NCI-H748 (cell line): ENCODE results near the gene IGSF9.
A peak's percentile ranks its signal among the peaks of the same experiment; 100 is the strongest.

ENCODE experiments used
- DNase-seq: peaks from one replicate; lab custom pipeline; 2025; ENCODE audit not compliant: unreplicated experiment; lab: John Stamatoyannopoulos, UW

Gene IGSF9

DNA sequence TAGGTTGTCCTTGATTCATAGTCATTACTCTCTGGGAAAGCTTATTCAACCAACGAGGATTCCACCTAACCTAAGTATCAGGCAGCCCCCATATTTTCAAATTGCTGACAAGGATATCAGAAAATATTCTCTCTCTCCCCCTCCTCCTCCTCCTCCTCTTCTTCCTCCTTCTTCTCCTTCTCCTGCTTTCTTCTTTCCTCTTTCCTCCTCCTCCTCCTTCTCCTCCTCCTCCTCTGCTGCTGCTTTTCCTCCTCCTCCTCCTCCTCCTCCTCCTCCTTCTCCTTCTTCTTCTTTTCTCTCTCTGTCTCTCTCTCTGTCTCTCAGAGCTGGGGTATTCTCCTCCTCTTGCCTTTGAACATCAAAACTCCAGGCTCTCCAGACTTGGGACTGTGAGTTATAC, 2.5 kb upstream of the IGSF9 start:
- no peak for DNase-seq

DNA sequence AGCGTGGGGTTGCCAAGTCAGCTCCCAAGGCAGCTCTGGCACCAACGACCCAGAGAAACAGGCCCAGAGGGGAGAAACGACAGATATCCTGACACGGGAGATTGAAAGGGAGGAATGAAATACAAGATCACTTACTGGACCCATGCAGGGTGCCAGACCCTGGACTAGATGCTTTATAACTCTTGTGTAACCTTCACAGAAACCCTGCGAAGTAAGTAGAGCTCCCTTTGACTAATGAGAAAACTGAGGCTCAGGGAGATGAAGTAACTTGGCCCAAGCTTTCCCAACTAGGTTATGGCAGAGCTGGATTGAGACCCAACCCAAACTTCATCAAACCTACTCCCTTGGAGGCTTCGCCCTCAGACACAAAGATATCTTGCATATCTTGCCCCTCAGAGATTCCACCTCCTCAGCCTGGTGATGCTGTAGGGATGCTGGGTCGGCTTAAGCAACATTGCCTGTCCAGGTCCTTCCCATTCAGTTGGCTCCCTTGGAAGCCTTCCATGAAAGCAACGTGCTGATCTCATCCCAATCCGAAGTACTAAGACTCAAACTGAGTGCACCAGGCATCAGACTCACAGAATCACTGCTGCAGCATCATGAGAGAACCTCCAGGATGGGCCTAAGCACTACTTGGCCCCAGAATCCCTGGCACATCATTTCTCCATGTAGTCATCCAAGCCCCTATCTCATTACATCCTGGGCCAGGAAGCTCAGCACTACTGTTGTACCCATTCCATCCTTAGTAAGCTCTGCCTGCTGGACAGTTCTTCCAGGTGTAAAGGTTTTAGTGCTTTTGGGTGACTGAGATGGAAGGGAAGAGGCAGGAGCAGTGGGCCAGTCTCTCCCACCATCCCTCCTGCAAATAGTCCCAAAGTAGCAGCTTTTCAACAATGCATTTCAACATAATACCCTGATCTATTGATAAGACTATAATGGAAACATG, 1.1 kb upstream of the IGSF9 start:
- no peak for DNase-seq

DNA sequence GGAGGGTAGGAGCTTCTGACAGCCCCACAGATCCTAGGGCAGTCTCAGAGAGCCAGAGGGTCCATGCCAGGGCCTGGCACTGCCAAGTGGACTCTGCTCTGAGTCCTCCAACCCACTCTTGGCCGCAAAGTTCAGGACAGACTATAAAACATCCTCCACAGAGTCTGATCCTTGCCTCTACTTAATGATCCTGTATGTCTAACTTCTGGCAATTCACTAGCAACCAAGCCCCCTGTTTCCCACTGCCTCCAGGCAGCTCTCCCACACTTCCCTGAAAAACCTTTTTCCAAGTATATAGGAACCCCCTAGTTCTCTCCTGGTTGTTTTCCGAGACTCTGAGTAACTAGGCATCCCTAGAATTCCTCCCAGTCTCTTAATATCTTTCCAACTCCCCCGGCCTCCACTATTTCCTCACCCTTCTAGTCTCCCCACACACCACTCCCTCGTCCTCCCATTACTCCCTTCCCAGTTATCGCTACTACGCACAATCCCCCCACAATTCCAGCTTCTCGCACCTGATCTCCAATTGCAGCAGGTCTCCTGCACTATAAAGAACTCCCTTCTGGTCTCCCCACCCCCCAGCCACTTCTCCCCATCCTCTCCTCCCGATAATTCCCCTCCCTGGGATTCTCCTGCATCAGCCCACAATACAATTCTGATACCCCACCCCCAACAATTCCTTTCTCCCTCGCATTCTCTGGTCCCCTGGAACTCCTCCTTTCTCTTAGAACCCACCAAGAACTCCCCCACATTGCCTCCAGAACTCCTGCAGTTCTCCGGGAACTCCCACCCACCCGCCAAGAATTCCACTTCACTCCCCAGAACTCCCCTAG, 574 bp downstream of the IGSF9 start:
- peak; percentile 54 for DNase-seq

DNA sequence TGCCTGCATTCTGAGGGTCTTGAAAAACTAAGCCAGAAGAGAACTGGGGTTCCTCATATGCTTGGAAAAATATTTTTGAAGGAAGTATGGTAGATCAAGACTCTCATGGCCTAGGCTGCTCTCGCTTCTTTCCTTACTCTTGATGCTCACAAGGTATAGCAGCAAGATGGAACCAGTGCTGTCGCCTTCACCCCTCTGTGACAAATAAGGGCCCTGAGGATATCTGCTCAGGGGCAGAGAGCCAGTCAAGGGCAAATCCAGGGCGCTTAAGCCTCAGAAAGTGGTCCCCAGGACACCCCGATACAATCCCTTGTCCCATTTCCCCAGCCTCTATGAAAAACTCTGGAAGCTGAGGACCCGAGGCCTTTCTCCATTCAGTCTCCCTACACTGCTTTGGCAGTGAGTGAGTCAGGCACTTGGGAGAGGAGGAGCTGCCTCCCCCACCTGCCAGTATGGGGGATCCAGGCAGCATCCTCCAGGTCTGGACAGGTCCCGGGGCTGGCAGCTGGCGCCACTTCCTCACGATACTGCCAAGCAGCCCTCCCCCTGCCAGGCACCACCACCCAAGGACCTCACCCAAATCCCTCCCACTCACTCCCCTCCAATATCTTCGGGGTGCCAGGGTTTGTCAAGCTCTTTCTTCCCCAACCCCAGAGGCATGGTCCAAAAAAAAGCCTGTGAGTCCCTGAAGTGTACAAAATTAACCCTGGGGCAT, 1.3 kb downstream of the IGSF9 start:
- peak; percentile 26 for DNase-seq

DNA sequence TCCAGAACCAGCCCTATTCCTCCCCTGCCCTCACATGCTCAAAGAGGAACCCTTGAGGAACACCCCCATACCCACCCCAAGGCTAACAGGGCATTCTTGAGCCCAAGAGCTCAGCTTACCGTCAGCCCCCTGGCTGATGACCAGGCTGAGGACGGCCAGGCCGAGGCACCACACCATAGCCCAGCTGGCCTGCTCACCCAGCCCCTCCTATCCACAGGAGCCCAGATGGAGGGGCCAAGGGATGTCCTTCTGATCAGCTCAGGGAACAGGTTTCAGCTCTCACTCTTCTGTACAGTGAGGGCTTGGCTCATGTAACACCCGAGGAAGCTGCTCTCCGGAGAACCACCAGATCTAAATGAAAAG, 2.2 kb downstream of the IGSF9 start:
- no peak for DNase-seq

DNA sequence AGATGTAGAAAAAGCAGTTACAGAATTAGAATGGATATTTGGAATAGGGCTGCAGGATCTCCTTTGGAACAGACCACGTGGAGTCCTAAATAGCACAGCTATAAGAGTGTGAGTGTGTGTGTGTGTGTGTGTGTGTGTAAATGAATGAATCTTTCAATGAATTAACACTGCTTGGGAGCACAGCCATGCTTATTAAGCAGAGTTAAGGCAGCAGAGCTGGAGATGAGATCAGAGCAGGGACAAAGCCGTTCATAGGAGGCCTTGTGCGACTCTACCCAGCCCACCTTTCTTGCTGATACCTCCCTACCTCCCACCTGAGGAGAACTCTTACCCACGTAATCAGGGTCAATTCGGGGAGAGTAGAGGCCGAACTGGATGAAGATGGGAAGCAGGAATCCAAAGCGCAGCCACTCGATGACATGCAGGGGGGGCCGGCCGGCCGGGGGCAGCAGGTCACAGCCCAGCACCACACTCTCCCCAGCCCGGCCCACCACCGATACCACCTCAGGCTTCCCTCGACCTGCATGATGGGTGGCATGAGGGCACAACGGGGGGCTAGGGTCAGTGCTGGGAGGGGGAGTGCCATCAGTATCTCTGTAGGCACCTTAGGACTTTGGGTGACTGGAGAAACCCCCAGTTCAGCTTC, 2.7 kb downstream of the IGSF9 start:
- no peak for DNase-seq

DNA sequence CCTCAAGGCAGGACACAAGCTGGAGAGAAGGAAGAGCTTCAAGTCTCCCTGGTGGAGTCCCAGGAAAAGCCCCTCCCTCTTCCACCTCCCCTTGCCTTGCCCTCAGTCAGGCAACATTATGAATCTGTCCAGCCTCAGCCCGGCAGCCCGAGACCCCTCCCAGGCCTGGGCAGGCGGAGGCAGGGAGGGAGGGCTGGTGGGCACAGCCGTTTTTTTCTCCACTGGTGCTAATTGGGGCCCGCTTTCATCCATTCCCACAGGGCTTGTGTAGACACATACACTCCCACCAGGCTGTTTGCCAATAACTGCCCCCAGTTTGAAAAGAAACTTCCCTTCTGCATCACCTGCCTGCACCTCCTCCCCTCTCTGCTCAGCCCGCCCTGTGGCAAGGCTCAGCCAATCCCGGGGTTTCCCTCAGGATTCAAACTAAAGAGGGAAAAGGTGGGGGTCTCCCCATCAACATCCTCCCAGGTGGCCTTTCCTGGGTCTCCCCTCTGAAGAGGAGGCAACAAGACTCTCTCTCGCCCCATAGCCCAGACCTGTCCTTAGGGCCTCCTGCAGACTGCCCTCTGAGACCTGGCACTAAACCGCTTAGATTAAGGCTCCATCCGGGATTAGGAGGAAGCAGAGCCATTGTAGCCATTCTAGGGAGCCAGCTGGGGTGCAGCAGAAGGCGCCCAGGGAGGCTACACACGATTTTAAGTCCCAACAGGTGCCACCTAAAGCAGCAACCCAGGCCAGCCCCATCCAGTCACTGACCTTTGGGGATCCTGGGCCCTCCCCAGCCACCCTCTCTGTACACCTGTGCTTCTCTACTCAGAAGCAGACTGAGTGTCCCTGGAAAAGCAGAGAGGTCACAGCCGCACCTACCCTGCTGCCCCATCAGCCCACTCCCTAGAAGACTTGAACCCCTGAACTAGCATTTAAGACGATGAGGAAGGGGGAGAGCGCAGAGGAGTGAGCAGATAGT, 3.5 kb downstream of the IGSF9 start:
- peak; percentile 92 for DNase-seq

DNA sequence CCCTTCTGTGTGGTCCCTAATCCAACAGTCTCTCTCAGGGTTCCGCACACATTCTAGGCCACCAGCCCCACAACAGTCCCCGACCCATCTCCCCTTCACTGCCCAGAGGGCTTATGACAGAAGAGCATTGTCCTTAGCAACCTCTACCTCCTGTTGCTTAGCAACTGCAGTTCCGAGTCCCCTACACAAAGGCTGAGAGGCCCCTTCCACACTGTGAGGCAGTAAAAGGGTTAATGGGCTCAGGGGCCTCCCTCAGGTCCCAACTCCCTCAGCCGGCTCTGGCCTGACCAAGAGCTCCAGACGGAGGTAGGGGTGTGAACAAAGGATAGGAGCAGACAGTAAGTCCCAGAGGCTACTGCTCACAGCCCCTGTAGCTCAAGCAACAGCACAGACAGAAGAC, 4.3 kb downstream of the IGSF9 start:
- peak; percentile 90 for DNase-seq

DNA sequence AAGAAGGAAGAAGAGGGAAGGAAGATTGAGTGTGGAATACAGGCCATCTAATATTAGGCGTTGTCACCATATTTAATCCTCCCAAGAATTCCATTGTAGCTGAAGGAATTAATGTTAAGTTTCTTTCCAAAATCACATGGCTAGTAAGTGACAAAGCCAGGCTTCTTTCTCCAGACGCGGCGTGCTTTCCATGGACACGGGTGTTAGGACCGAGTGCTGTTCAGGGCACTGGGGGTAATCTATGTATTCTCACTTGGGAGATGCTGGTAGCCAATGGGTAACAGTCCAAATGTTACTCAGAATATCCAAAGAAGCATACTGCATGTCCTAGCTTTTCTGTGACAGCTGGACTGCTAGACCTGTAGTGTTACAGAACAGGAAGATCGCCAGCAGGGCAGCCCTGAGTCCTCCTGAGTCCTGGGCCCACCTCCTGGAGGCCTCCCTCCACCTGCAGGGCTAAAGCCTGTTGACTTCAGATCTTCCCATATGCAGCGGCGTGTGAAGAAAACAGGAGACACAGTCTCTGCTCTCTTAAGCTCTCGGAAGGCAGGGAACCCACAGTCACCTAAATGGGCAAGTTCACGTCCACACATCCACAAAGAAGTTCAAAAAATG, 5.3 kb downstream of the IGSF9 start:
- DNase-seq: no peak

DNA sequence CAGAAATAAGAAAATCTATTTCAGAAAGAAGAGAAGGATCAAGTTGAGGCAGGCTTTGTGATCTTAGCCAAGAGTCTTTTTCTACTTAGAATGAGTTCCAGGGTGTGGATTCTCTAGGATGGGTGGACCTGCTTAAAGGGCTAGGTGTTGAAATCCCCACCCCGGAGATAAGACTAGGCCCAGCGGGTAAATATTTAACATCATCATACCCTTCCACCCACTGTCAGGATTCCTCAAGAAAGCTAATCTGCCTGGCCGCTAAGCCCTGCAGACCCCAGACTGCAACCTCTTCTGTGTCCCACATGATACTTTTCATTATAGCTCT, 5.8 kb downstream of the IGSF9 start:
- no peak for DNase-seq

DNA sequence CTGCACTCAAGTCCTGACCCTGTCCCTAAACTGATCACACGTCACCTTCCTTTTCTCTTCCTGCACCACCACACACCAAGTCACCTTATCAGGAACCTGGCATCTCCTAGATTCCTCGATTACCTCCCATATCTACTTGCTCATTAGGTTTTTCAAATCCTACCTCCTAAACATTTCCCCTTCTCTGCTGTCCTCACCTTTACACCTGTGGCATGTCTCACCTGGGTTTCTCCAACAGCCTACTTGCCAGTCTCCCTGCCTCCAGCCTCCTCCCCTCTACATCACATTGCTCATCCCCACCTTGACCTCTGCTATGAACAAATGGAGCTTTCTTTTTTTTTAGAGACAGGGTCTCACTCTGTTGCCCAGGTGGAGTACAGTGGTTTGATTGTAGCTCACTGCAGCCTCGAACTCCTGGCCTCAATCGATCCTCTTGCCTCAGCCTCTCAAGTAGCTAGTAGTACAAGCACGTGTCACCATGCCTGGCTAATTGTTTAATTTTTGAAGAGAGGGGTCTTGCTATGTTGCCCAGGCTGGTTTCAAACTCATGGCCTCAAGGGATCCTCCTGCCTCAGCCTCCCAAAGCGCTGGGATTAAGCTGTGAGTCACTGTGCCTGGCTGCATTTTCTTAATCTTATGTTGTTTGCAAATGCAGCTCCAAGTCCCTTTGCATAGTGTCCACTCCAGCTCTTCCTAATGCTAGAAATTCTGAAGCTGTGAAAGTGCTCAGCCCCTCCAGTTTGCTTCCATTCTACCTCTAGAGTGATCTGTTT, 6.3 kb downstream of the IGSF9 start:
- no peak for DNase-seq

DNA sequence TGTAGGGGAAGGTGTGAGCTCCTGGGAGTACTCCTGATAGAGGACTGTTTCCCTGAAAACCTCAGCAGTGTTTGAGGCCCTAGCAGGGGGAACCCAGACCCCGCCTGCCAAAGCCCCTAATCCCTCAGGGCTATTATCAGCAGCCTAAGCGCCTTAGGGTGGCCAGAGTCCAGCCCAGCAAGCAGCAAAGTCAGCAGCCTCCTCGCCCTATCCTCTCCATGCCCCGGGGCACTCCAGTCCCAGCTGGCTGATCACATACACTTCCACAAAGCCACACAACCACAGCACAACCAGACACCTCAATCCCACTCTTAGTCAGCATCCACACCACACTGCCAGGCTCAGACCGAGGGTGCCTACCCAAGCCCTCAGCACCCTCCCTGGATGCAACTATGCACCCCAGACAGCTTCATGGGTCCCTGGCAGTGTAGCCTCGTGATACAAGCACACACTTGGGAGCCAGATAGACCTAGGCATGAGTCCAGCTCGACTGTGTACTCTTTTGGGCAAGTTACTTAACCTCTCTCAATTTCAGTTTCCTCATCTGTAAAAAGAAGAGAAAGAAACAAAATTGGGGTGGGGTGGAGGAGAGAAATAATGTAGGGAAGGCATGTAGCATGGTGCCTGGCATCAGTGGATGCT, 7.1 kb downstream of the IGSF9 start:
- DNase-seq: no peak

DNA sequence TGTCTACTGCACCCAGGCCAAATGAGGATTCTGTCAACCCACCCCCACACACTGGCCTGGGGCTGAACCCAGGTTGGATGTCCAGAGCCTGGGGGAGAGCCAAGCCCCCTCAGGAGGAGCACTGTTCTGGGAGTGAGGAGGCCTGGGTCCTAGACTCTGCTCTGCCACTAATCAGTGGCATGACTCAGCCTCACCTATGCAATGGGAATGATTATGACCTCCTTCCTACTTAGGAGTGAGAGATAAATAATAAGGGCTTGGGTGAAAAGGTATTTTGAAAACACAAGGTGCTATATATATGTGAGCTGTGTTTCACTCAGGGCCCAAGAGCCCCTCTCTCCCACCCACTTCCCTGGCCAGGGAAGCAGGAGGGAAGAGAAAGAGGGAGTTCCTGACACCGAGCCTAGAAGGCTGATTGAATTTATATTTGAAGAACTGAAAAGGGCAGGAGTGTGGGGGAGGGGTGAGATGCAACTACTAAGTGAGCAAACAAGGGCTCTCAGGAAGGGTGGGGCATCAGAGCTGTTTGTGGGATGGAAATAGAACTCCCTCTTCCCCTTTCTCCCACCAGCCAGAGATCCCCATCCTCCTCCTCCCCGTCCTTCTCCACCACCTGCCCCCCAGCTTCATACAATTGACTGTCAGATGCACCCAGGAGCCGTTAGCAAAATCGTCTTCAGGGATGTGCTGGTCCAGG, 8.2 kb downstream of the IGSF9 start:
- peak; percentile 71 for DNase-seq

DNA sequence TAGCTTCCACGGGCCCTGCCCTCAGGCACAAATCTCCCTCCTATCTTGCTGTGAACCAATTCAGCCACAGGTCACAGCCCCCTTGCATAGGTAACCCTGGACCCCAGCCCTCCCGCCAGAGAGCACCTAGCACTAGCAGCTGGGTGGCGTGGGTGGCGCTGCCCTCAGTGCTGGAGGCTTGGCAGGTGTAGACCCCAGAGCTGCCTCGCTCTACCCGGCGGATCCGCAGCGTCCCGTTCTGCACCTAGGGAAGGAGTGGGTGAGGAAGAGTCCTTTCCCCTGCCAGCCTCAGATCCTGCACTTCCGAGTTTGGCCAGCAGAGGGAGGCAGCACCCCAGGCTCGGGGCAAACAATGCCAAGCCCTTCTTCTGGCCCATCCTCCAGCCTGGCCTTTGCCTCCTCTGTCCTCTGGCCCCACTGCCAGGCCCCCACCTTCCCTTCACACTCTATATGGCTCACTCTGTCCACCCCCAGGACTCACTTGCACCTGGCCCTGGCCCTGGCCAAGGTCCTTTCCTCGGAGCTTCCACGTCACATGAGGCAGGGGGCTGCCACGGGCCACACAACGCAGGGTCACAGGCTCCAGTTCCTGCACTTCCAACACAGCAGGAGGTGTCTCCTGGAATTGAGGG, 9.0 kb downstream of the IGSF9 start:
- DNase-seq: peak; percentile 60

DNA sequence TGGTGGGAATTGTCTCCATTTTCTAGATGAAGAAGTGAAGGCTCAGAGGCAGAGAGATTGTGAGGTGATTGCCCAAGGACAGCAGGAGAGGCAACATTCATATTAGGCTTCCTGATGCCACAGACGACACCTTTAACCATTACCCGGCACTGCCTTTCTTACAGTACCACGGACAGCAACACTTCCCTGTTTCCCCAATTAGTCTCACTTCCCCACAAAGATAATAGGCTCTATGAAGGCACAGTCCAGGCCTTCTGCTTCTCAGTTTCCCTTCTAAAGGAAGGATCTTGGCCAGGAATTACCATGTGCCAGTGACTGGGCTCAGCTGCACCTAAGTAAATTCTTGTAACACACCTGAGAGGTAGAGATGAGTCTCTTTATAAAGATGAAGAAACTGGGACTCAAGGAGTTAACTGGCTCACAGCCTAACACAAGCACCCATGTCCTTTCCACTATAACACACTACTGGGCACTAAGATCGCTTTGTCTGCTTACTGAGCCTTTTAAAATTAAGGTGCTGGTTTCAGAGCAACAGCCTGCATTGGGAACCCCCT, 9.6 kb downstream of the IGSF9 start:
- DNase-seq: no peak

DNA sequence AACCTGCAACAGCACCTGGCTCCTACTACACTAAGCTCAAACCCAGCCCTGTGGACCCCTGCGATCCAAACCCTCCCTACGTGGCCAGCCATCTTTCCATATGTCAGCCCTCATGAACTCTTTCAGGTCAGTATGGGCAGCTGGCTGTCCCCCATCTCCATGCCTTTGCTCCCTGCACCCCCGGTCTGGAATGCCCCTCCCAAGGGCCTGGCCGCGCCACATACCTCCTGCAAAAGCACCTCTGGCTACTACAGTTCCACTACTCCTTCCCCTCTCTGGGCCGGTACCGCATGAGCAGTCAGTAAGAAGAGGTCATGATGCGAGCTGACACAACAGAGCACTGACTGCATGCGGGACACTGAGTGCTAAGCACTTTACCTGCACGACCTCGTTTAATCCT, 10.1 kb downstream of the IGSF9 start:
- no peak for DNase-seq
